ENCODE data around the gene BLTP1. TPM values are rescaled to one million over a fixed set of nuclear protein-coding genes. Genes with fewer than 3 reads are reported as not detected.

The BLTP1 gene
- total RNA-seq, 1 donor from 2014 or later: 79.0 TPM

GRCh38 chr4:122152711-122153226 lies 638 bp downstream of the BLTP1 start:
- Mint-ChIP-seq H3K27me3 (ENCODE audit: insufficient read depth, low read depth) (peaks cover 2% of the 10 kb centered on the region), H3K4me1 (peaks cover 16% of the 10 kb centered on the region), H3K4me3 (peak overlapping the region; percentile 92), H3K9me3 (peaks cover 15% of the 10 kb centered on the region), H3K27ac (peak overlapping the region; percentile 82), H3K36me3 (peaks cover 28% of the 10 kb centered on the region)
- peak overlapping the region; percentile 79 for H3K4me3 ChIP-seq
- no peaks in the 10 kb centered on the region for H3K9me3 ChIP-seq (ENCODE audit: low read depth)
- peaks cover 8% of the 10 kb centered on the region for H3K4me1 ChIP-seq
- H3K27me3 ChIP-seq: no peaks in the 10 kb centered on the region
- H3K4me2 ChIP-seq: peak overlapping the region; percentile 81
- no peaks in the 10 kb centered on the region for H3K36me3 ChIP-seq
- DNase-seq (ENCODE audit: low spot score): peak; percentile 58
- peak overlapping the region; percentile 85 for H3K9ac ChIP-seq
- peaks cover 42% of the 10 kb centered on the region for H3K79me2 ChIP-seq (ENCODE audit: low read depth)
- peak overlapping the region; percentile 23 for H3K27ac ChIP-seq
- no peak for TF ChIP-seq EZH2 (IDR thresholded peaks at IDR 0.05)
- no peak for TF ChIP-seq EZH2phosphoT487 (IDR thresholded peaks at IDR 0.05)
- TF ChIP-seq CTCF (IDR thresholded peaks at IDR 0.05): no peak
- H4K20me1 ChIP-seq (ENCODE audit: low read depth): no peaks in the 10 kb centered on the region
- H3F3A ChIP-seq (ENCODE audit: low read depth): no peaks in the 10 kb centered on the region
- H2AFZ ChIP-seq (replicated peaks): peak overlapping the region; percentile 94

- peaks cover 15% of the 10 kb centered on the region for H3K9me3 Mint-ChIP-seq
- Histone ChIP-seq H3K4me1 (peaks cover 11% of the 10 kb centered on the region), H3K36me3 (no peaks in the 10 kb centered on the region), H3F3A (ENCODE audit: low read depth) (no peaks in the 10 kb centered on the region), H2AFZ (replicated peaks) (no peak overlapping the region), H3K79me2 (ENCODE audit: low read depth) (peaks cover 79% of the 10 kb centered on the region), H3K27ac (no peak overlapping the region), H4K20me1 (ENCODE audit: low read depth) (peaks cover 9% of the 10 kb centered on the region), H3K27me3 (no peaks in the 10 kb centered on the region), H3K4me2 (no peak overlapping the region), H3K4me3 (no peak overlapping the region), H3K9ac (no peak overlapping the region), H3K9me3 (ENCODE audit: low read depth) (no peaks in the 10 kb centered on the region)
- H3K4me3 Mint-ChIP-seq: no peak overlapping the region
- DNase-seq (ENCODE audit: low spot score): no peak
- H3K27me3 Mint-ChIP-seq (ENCODE audit: insufficient read depth, low read depth): no peaks in the 10 kb centered on the region
- TF ChIP-seq CTCF (IDR thresholded peaks at IDR 0.05) (no peak), EZH2 (IDR thresholded peaks at IDR 0.05) (no peak), EZH2phosphoT487 (IDR thresholded peaks at IDR 0.05) (no peak)
- no peak overlapping the region for H3K27ac Mint-ChIP-seq
- H3K36me3 Mint-ChIP-seq: peaks cover 37% of the 10 kb centered on the region
- H3K4me1 Mint-ChIP-seq: peaks cover 11% of the 10 kb centered on the region
Measured at GRCh38 chr4:122156819-122157218, 4.7 kb downstream of the BLTP1 start.

DNA sequence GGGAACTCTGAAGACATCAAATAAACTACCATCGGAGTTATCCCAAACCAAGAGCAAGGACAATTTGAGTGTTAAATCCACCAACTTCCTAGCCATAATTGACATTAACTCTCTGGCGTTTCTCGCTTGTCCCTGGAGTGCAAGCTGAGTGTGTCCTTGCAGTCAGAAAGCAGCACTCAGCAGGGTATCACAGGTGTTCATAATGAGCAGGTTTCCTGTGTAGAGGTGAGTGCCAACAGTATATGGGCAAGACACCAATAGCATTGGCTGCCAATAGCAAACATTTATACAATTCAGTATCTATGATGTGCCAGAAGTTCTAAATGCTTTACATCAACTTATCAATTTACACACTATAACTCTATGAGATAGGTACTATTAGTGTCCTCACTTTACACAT lies 11.2 kb downstream of the BLTP1 start:
- peaks cover 4% of the 10 kb centered on the region for H3K4me1 ChIP-seq
- H3K9ac ChIP-seq: no peak overlapping the region
- no peak for TF ChIP-seq CTCF (IDR thresholded peaks at IDR 0.05)
- TF ChIP-seq EZH2phosphoT487 (IDR thresholded peaks at IDR 0.05): no peak
- no peak for TF ChIP-seq EZH2 (IDR thresholded peaks at IDR 0.05)
- H4K20me1 ChIP-seq (ENCODE audit: low read depth): peaks cover 15% of the 10 kb centered on the region
- no peaks in the 10 kb centered on the region for H3F3A ChIP-seq (ENCODE audit: low read depth)
- no peak overlapping the region for H3K4me3 ChIP-seq
- no peak for DNase-seq (ENCODE audit: low spot score)
- no peaks in the 10 kb centered on the region for H3K9me3 ChIP-seq (ENCODE audit: low read depth)
- peaks cover 74% of the 10 kb centered on the region for H3K79me2 ChIP-seq (ENCODE audit: low read depth)
- no peaks in the 10 kb centered on the region for H3K27me3 Mint-ChIP-seq (ENCODE audit: insufficient read depth, low read depth)
- H3K9me3 Mint-ChIP-seq: no peaks in the 10 kb centered on the region
- H3K27ac ChIP-seq: no peak overlapping the region
- H2AFZ ChIP-seq (replicated peaks): no peak overlapping the region
- no peaks in the 10 kb centered on the region for H3K27me3 ChIP-seq
- H3K36me3 Mint-ChIP-seq: peaks cover 7% of the 10 kb centered on the region
- H3K36me3 ChIP-seq: no peaks in the 10 kb centered on the region
- H3K4me1 Mint-ChIP-seq: no peaks in the 10 kb centered on the region
- no peak overlapping the region for H3K27ac Mint-ChIP-seq
- H3K4me3 Mint-ChIP-seq: no peak overlapping the region
- no peak overlapping the region for H3K4me2 ChIP-seq

Measured in neural progenitor cell (in vitro differentiated cells).